Dermis microvascular lymphatic vessel endothelial cell (primary cell): Measurements from ENCODE around the gene ERCC2. TPM values are rescaled to one million over a fixed set of nuclear protein-coding genes. Genes with fewer than 3 reads are reported as not detected.
"Not testable (repeated sequence)": the region's sequence is repeated elsewhere in the genome, so short reads cannot be mapped to it uniquely, and the experiment has no call there.

Experiments used
- DNase-seq, 2 donors: peaks; one replicate each; pipeline versions ENCODE4 v3.0.0 to v3.0.0-alpha.2; 2010; ENCODE audit warnings: low read depth in 2 of 2
- total RNA-seq: library from RNA; depleted of rRNA; stranded (reverse); fragments of >200 nt; gene quantifications from 2 replicates; pipeline ENCODE4 v1.2.1, GENCODE V29; 2014

ERCC2 gene
- total RNA-seq, 1 donor from 2014 or later = 14.5 TPM

DNA sequence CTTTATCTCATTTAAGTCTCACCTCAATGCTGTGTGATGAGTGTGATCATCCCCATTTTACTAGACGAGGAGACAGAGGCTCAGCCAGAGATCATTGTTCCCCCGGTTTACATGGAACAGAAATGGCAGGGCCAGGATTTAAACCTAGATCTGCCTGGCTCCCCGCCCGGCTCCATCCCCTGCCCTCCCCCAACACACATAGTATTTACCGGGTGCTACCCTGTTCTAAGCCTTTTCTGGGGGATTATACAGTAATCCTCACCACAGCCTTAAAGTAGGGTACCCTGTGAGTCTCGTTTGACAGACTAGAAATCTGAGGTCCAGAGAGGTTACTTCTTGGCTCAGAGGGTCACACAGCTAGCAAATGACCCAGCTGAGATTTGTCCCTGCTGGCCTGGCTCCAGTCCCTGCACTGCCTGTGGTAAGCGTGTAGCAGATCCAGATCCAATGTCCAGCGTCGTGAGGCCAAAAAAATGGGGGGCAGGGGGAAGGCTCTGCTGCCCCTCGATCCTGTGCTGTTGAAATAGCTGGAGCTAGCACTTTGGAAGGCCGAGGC is 33.6 kb downstream of the ERCC2 start:
- DNase-seq = no peak

DNA sequence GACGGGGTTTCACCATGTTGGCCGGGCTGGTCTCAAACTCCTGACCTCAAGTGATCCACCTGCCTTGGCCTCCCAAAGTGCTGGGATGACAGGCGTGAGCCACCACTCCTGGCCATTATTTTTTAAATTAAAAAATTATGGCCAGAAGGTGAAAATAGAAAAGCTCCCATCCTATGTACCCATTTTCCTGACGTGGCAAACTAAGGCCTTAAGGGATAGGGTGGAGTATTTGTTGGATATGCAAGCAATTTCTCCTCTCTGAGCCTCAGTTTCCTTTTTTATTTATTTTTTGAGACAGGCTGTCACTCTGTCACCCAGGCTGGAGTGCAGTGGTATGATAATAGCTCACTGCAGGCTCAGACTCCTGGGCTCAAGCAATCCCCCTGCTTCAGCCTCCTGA is 35.5 kb downstream of the ERCC2 start:
- not testable (repeated sequence) for DNase-seq

DNA sequence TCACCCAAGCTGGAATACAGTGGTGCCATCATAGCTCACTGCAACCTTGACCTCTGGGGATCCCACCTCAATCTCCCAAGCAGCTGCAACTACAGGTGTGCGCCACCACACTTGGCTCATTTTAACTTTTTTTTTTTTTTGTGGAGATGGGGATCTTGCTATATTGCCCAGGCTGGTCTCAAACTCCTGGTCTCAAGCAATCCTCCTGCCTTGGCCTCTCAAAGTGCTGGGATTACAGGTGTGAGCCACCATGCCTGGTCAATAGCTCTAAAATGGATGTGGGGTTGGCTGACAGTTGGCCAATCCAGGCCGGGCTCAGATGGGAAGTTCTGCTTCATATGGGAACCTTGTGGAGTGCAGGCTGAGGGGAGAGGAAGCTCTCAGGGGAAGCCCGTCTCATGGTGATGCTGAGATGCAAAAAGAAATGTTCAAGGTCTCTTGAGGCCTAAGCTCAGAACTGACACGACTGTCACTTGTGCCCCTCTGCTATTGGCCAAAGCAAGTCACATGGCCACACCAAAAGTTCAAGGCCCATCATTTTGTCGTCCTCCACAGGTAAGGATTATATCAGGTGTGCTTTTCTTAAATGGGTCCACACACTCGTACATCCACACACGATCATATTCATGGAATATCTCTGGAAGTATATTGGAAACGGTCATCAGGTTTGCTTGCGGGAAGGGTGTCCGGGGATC is 36.6 kb downstream of the ERCC2 start:
- DNase-seq = no peak

DNA sequence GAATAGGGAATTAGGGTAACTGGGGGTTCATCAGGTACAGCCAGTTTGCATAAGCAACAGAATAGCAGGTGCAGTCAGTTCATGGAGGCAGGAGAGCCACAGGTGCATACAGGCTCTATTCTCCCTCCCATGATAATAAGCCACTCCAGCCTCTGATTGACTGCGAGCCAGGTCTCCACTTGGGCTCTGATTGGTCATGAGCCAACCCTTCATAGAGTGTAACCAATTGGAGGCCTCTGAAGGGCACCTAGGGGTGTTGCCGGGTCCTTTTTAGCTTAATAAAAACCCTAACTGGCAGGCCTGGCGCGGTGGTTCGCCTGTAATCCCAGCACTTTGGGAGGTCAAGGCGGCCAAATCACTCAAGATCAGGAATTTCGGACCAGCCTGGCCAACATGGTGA is 39.0 kb downstream of the ERCC2 start:
- no peak for DNase-seq

DNA sequence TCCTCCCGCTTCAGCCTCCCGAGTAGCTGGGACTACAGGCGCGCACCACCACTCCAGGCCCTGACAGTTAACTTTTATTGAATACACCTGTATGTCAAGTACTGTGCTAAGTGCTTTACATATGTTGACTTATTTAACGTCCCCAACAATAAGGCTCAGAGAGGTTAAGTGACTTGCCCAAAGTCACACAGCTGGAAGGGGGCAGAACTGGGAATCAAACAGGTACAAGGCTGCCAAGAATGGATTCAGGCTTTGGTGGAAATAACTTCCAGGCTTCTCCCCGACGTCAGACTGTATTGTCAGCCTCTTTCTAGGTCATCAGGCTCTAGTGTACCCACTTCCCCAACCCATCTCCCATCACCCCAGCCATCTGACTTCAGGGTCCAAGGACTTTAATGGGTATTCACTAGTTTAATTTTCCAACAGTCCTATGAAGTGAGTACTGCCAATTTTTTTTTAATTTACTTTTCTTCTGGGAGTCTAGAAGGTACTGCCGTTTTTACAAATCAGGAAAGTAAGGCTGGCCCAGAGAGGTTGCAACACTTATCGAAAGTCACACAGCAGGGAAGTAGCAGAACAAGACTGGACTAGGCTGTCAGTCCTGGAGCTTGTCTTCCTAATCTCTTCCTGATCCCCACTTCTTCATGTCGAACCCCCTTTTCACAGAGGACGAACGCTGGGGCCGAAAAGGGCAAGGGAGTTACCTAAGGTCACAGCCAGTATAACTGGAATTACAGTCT is 42.8 kb downstream of the ERCC2 start:
- no peak for DNase-seq

DNA sequence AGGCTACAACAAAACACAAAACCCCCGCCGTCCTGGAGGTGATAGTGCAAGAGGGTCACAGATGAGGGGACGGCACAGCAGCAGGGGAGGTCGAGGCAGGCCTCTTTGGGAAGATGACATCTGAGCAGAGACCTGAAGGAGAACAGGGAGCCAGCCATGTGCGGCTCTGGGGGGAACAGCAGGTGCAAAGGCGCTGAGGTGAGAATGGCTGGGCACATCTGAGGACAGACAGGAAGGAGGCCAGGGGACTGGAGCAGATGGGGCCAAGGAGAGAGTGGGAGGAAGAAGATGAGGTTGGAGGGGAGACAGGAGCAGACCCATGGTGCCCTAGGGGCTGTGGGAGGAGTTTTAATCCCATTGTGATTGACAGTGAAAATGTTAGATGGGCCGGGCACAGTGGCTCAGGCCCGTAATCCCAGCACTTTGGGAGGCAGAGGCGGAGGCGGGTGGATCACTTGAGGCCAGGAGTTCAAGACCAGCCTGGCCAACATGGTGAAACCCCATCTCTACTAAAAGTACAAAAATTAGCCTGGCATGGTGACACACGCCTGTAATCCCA is 45.9 kb downstream of the ERCC2 start:
- DNase-seq = no peak

DNA sequence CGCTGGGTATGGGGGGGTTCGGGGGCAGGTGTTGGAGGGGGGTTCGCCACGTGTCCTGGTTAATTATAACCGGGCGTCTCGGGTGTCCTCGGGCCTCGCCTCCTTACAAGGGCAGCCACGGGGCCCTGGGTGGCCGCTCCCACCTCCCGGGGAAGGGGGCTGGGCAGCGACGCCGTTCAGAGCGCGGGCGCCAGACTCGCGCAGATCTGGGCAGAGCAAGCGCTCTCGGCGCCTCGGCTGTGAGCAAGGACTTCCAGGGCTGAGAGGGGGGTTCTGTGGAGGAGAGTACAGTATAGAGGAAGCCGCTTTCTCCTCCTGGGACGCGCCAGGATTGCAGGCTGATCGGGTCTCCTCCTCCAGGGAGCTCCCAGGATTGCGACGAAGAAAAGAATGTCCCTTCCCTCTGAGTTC is 46.7 kb downstream of the ERCC2 start:
- no peak for DNase-seq

DNA sequence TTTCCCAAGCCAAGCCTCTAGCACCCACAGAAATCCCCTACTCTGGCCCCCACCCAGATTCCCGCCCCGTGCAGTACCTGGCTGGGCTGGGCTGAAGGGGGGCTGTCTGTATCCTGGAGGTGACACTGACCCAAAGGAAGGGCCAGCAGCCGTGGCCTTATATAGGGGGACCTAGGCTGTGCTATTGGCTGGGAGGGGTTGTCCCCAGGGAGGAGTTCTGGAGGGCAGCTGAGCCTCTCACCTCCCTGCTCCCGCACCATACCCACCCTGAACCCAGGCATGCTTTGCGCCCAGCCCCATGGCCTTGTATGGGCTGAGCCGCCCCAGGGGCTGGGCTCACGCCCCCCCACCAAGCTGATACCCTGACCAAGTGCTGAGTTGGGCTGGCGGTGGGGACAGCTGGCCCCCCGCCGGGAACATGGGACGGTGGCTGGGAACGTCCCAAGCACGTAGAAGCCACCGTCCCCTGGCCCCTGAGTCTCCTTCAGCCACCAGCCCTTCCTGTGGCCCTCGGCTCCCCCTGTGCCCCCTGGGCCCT is 47.6 kb downstream of the ERCC2 start, which contains the start of gene CKM:
Gene CKM, minus strand, starts transcription at position 132 of the 538 bp plus-strand sequence. CDS start 3,162 bp downstream, outside the sequence.
- DNase-seq = no peak

DNA sequence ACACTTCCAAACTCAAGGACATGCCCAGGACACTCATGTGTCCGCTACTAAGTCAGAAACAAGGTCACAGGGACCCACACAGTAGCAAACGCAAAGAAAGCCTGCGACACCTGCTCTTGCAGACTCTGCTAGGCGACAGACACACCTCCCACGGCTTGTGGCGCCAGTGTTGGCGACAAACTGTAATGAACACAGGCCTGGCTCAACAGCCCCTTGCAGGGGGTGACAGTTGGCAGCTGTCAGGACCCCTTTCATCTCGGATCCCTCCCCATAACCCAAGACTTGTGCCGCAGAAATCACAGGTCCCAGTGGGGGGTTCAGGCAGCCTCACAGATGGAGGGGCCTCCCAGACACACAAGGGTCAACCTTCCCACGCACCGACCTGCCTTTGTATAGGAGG is 48.1 kb downstream of the ERCC2 start:
- DNase-seq = no peak

DNA sequence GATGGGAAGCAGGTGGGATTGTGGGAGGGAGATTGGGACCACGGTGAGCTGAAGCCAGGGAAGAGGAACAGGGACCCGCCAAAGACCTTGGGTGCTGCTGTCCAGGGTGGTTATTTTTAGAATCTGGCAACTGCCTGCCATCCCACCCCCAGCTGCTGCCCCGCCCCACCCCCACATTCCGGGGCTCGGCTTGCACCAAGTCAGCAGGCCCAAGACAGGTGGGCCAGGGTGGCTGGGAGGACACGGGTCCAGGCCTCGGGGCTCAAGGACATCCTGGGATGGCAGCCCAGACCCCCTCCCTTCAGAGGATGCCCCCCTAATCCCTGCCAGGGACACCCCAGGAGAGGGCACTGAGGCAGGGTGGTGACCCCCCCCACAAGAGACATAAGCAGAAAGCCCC is 48.5 kb downstream of the ERCC2 start:
- no peak for DNase-seq

DNA sequence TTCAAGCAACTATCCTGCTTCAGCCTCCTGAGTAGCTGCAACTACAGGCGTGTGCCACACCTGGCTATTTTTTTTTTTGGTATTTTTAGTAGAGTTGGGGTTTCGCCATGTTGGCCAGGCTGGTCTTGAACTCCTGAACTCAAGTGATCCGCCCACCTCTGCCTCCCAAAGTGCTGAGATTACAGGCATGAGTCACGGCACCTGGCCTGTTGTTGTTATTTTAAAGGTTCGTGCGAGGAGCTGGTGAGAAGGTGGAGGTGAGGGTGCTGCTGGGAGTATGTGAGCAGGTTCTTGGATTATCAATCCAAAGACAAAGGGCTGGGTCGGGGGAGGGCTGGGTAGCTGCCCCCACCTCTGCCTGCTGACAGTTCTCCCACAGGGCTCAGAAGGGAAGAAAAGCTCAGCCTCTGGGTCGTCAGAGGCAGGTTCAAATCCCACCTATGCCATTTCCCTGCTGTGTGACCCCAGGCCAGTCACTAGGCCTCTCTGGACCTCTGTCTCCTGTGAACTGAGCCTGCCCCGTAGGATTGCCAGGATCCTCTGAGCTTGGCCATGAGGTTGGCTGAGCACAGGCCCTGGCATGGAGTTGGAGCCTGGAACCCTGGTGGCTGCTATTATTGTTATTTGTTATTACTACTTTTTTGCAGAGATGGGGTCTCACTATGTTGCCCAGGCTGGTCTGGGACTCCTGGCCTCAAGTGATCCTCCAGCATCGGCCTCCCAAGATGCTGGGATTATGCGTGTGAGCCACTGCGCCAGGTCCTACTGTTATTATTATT is 49.2 kb downstream of the ERCC2 start:
- no peak for DNase-seq

DNA sequence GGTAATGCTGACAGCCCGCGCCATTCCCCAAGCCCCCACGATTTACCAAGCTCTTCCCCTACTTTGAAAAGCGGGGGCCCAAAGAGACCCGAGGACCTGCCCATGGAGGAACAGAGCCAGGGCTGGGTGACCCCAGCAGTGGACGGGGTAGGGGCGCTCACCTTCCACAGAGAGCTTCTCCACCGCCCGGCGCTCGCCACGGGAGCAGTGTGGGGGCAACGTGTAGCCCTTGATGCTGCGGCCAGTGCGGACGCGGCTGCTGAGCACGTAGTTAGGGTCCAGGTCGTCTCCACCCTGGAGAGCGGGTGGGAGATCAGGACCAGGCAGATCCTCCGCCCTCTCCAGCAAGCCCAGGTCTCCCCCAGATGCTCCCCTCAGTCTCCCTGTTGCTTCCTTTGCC is 55.1 kb downstream of the ERCC2 start:
- DNase-seq = no peak

DNA sequence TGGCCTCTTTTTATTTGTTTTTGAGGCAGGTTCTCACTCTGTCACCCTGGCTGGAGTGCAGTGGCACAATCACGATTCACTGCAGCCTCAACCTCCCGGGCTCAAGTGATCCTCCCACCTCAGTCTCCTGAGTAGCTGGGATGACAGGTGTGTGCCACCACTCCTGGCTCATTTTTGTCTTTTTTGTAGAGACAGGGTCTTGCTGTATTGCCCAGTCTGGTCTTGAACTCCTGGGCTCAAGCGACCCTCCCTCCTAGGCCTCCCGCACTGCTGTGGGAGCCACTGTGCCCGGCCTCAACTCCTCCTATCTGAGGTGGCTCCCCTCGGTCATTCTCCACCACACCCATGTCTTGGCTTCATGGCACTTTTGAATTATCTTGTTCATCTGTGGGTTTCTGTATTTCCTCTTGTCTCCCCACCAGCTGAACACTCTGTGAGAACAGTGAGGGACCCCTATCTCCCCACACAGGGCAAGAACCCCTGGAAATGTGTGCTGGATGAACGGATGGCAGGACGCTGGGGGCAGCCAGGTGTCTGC is 55.6 kb downstream of the ERCC2 start:
- no peak for DNase-seq

DNA sequence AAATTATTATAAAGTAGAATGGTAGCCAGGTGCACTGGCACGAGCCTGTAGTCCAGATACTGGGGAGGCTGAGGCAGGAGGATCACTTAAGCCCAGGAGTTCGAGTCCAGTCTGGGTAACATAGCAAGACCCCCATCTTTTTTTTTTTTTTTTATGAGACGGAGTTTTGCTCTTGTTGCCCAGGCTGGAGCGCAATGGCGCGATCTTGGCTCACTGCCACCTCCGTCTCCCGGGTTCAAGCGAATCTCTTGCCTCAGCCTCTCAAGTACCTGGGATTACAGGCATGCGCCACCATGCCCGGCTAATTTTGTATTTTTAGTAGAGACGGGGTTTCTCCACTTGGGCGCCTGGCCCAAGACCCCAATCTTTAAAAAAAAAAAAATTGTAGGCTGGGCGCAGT is 58.1 kb downstream of the ERCC2 start:
- DNase-seq = not testable (repeated sequence)

DNA sequence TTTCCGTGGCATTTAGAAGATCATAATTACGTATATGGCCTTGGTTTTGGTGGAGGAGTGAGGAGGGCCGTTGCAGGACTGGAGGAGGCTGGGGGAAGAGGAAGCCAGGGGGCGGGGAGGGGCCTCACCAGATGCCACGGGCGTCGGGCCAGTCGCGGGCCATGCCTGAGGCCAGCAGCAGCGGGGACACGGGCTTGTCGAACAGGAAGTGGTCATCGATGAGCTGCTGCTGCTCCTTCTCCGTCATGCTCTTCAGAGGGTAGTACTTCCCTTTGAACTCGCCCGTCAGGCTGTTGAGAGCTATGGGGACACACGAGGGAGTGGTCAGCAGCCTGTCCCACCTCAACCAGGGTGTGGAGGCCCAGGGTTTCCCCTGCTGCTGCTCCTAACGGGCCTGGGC is 58.8 kb downstream of the ERCC2 start:
- DNase-seq = no peak

DNA sequence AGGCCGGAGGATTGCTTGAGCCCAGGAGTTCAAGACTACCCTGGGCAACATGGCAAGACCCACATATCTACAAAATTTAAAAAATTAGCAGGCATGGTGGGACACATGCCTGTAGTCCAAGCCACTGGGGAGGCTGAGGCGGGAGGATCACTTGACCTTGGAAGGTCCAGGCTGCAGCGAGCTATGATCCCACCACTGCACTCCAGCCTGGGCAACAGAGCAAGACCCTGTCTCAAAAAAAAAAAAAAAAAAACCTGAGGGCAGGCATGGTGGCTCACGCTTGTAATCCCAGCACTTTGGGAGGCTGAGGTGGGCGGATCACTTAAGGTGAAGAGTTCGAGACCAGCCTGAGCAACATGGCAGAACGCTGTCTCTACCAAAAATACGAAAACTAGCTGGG is 61.1 kb downstream of the ERCC2 start:
- DNase-seq = not testable (repeated sequence)

DNA sequence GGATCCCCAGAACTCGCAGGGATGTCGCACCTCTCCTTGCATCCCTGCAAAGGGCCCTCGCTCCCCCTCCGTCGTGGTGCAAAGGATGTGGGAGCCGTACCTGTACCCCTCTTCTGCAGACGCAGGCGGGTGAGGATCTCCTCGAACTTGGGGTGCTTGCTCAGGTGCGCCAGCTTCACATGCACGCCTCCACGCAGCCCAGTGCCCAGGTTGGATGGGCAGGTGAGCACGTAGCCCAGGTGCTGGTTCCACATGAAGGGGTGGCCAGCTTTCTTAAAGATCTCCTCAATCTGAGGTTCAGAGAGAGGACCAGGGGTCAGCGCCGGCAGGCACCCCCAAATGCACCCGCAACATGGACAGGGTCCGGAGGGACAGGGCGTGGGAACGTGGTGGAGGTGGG is 63.0 kb downstream of the ERCC2 start:
- no peak for DNase-seq

DNA sequence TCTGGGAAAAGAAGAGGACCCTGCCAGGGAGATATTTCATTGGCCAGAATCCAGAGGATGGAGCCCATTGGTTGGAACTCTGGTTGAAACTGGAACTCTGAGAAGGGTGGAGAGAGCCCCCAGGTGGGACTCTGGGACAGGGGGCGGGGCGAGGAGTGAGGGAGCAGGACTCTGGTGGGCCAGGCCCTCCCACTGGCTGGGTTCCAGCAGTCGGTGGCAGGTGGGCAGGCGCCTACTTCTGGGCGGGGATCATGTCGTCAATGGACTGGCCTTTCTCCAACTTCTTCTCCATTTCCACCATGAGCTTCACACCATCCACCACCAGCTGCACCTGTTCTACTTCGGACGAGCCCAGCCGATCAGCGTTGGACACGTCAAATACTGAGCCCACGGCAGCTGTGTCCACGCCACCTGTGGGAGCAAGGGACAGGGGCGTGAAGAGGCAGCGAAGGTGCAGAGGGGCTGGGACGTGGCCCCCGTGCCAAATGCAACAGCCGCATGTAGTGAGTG is 63.8 kb downstream of the ERCC2 start:
- DNase-seq = no peak

DNA sequence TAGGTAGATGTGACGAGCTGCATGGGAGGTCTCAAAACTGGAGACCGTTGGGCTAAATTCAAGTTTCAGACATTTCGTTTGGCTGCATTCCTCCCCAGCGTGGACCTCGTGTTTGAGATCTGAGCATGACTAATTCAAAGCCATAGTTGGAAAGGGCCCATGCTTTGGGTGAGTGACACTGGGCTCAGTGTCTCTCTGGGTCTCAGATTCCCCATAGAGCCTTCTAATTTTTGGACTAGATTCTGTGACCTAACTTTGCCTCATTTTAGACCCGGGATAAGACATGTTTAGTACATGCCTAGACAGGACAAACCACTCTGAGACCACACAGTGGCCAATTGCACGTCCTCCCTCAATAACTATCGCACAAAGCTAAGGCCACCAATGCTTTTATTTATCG is 64.3 kb downstream of the ERCC2 start:
- no peak for DNase-seq

DNA sequence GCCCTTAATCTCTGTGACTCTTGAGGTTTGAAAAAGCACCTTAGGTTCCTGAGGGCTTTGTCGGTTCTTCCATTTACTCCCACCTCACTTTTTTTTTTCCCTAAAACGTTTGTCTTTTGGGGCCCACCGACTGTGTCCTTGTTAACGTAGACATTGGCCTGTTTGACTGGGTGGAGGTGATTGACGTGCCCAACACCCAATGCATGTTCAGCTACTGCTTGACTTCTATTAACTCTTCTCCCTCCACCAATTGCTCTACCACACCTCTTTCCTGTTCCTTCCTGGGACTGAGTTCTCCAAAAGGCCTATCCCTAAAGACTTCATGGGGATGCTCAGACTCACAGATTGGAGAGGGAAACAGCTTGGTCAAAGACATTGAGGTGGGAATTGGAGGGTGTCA is 65.0 kb downstream of the ERCC2 start:
- peak in 1 of 2 donors; percentile 37 for DNase-seq

DNA sequence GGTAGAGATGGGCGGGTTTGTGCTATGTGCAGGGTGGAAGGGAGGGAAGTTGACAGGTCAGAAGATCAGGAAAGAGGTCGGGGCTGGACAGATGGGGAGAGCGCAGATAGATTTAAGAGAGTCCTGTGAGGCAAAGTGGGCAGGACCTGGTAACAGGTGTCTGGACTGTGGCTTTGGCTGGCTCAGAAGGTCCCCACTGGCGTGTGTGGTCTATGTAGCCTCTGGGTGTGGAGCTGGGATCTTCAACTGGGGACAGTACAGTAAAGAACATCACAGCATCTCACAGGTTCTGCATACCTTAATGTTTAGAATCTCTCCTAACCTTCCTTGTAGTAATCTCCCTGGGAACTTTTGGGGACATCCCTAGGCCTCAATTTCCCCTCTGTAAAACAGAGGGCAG is 65.4 kb downstream of the ERCC2 start:
- DNase-seq = no peak
